Measurements from ENCODE around the gene AMMECR1L.
"Not testable (repeated sequence)": the region's sequence is repeated elsewhere in the genome, so short reads cannot be mapped to it uniquely, and the experiment has no call there.

The AMMECR1L gene

GRCh38 chr2:127885780-127886592 lies at the start of gene AMMECR1L:
TSS of gene AMMECR1L (minus strand) at chr2:127885956. CDS start at chr2:127874234, 11,722 bp downstream.
- Histone ChIP-seq H3K36me3 (ENCODE audit: control insufficient read depth, low read length) (peaks cover 40% of the 10 kb centered on the region), H3K27ac (ENCODE audit: low read depth, low read length) (peak within 1 kb of the TSS; percentile 34), H3K79me2 (ENCODE audit: control insufficient read depth, low read length) (peaks cover 54% of the 10 kb centered on the region), H3K4me2 (ENCODE audit: low read length) (peak within 1 kb of the TSS; percentile 100), H3K4me1 (ENCODE audit: control insufficient read depth, low read length) (peaks cover 38% of the 10 kb centered on the region), H3K4me3 (ENCODE audit: low read length) (peak within 1 kb of the TSS; percentile 89)
- not testable (repeated sequence) for H3F3A ChIP-seq (ENCODE audit: control insufficient read depth, insufficient read depth); H4K20me1 ChIP-seq (ENCODE audit: control insufficient read depth, insufficient read depth, low read depth, low read length); H3K9me2 ChIP-seq (replicated peaks; ENCODE audit: control insufficient read depth, low read length); H3K27me3 ChIP-seq (ENCODE audit: control insufficient read depth, low read length); H3K9me3 ChIP-seq (ENCODE audit: control insufficient read depth, insufficient read depth, low read length)

DNA sequence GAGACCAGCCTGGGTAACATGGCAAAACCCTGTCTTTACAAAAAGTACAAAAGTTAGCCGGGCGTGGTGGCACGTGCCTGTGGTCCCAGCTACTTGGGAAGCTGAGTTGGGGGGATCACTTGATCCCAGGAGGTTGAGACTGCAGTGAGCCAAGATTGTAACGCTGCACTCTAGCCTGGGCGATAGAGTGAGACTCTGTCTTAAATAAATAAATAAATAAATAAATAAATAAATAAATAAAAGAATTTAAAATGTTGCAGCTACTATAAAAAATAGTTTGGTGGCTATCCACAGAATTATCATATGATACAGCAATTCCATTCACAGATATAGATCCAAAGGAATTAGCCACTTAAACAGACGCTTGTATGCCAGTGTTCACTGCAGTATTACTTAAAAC lies 49.6 kb upstream of the AMMECR1L start:
- TF ChIP-seq CTCF (IDR thresholded peaks at IDR 0.05; ENCODE audit: low read depth, low read length, poor library complexity, severe bottlenecking) (no peak), EZH2phosphoT487 (IDR thresholded peaks at IDR 0.05; ENCODE audit: borderline replicate concordance, low read length) (no peak)
- Histone ChIP-seq H3K4me3 (ENCODE audit: low read length) (no peak overlapping the region), H3K4me1 (ENCODE audit: control insufficient read depth, low read length) (no peaks in the 10 kb centered on the region), H3K9me2 (replicated peaks; ENCODE audit: control insufficient read depth, low read length) (no peaks in the 10 kb centered on the region), H3K36me3 (ENCODE audit: control insufficient read depth, low read length) (no peaks in the 10 kb centered on the region), H3F3A (ENCODE audit: control insufficient read depth, insufficient read depth) (no peaks in the 10 kb centered on the region), H3K27ac (ENCODE audit: low read depth, low read length) (no peak overlapping the region), H3K9me3 (ENCODE audit: control insufficient read depth, insufficient read depth, low read length) (no peaks in the 10 kb centered on the region), H3K4me2 (ENCODE audit: low read length) (no peak overlapping the region), H3K27me3 (ENCODE audit: control insufficient read depth, low read length) (peaks cover 3% of the 10 kb centered on the region), H3K79me2 (ENCODE audit: control insufficient read depth, low read length) (no peaks in the 10 kb centered on the region), H4K20me1 (ENCODE audit: control insufficient read depth, insufficient read depth, low read depth, low read length) (no peaks in the 10 kb centered on the region)

- H3K4me1 ChIP-seq (ENCODE audit: control insufficient read depth, low read length), result no peaks in the 10 kb centered on the region
- no peaks in the 10 kb centered on the region for H3K9me3 ChIP-seq (ENCODE audit: control insufficient read depth, insufficient read depth, low read length)
- no peaks in the 10 kb centered on the region for H3K9me2 ChIP-seq (replicated peaks; ENCODE audit: control insufficient read depth, low read length)
- H3F3A ChIP-seq (ENCODE audit: control insufficient read depth, insufficient read depth), result no peaks in the 10 kb centered on the region
- H3K4me3 ChIP-seq (ENCODE audit: low read length), result no peak overlapping the region
- no peak for TF ChIP-seq CTCF (IDR thresholded peaks at IDR 0.05; ENCODE audit: low read depth, low read length, poor library complexity, severe bottlenecking)
- no peak for TF ChIP-seq EZH2phosphoT487 (IDR thresholded peaks at IDR 0.05; ENCODE audit: borderline replicate concordance, low read length)
- peaks cover 3% of the 10 kb centered on the region for H3K27me3 ChIP-seq (ENCODE audit: control insufficient read depth, low read length)
- no peak overlapping the region for H3K27ac ChIP-seq (ENCODE audit: low read depth, low read length)
- H3K79me2 ChIP-seq (ENCODE audit: control insufficient read depth, low read length), result no peaks in the 10 kb centered on the region
- H3K36me3 ChIP-seq (ENCODE audit: control insufficient read depth, low read length), result no peaks in the 10 kb centered on the region
- no peaks in the 10 kb centered on the region for H4K20me1 ChIP-seq (ENCODE audit: control insufficient read depth, insufficient read depth, low read depth, low read length)
- H3K4me2 ChIP-seq (ENCODE audit: low read length), result no peak overlapping the region
Observed at GRCh38 chr2:127932199-127932876, 46.6 kb upstream of the AMMECR1L start.

GRCh38 chr2:127929449-127929848 lies 43.7 kb upstream of the AMMECR1L start:
- Histone ChIP-seq H3K4me1 (ENCODE audit: control insufficient read depth, low read length) (no peaks in the 10 kb centered on the region), H3K27ac (ENCODE audit: low read depth, low read length) (no peak overlapping the region), H3K4me2 (ENCODE audit: low read length) (no peak overlapping the region), H3K27me3 (ENCODE audit: control insufficient read depth, low read length) (peaks cover 3% of the 10 kb centered on the region), H4K20me1 (ENCODE audit: control insufficient read depth, insufficient read depth, low read depth, low read length) (no peaks in the 10 kb centered on the region), H3K79me2 (ENCODE audit: control insufficient read depth, low read length) (no peaks in the 10 kb centered on the region), H3F3A (ENCODE audit: control insufficient read depth, insufficient read depth) (no peaks in the 10 kb centered on the region), H3K9me2 (replicated peaks; ENCODE audit: control insufficient read depth, low read length) (no peaks in the 10 kb centered on the region), H3K9me3 (ENCODE audit: control insufficient read depth, insufficient read depth, low read length) (no peaks in the 10 kb centered on the region), H3K4me3 (ENCODE audit: low read length) (no peak overlapping the region), H3K36me3 (ENCODE audit: control insufficient read depth, low read length) (no peaks in the 10 kb centered on the region)
- TF ChIP-seq CTCF (IDR thresholded peaks at IDR 0.05; ENCODE audit: low read depth, low read length, poor library complexity, severe bottlenecking), result no peak
- TF ChIP-seq EZH2phosphoT487 (IDR thresholded peaks at IDR 0.05; ENCODE audit: borderline replicate concordance, low read length), result no peak

All from DOHH2 (cell line).